B cell (primary cell): Measurements from ENCODE around the gene MAPT. TPM values are rescaled to one million over a fixed set of nuclear protein-coding genes. Genes with fewer than 3 reads are reported as not detected.

ENCODE experiments used
- ATAC-seq: fragments of 200-7000 bp; cut with Tn5 transposase; one replicate; pipeline ENCODE4 v1.10.0; 2021; ENCODE audit warnings: low read depth, mild to moderate bottlenecking, moderate number of reproducible peaks, moderate library complexity
- CTCF ChIA-PET: fragments of 350-600 bp; sonication (Branson Sonifier 250); formaldehyde crosslinking; loops from one replicate; lab custom pipeline; 2021; ENCODE audit warnings: antibody characterized with exemption, inconsistent platforms; lab: Charles Lee
- POLR2A ChIA-PET: fragments of 350-600 bp; sonication (Branson Sonifier 250); formaldehyde crosslinking; loops from one replicate; lab custom pipeline; 2021; ENCODE audit warnings: antibody characterized with exemption; lab: Charles Lee
- DNase-seq: peaks from one replicate; pipeline ENCODE4 v3.0.0; 2013
- H2AFZ ChIP-seq: 2 replicates; pipeline ENCODE4 v1.6.1; 2012; ENCODE audit warnings: mild to moderate bottlenecking, low read depth, low read length; ENCODE audit not compliant: insufficient read depth, poor library complexity, severe bottlenecking
- H3K27ac ChIP-seq, 2 donors: 1 replicate in 1 of 2; 2 replicates in 1 of 2; pipeline ENCODE4 v1.5.1; 2012 to 2013; ENCODE audit warnings: low read length in 2 of 2, mild to moderate bottlenecking in 2 of 2, moderate library complexity in 1 of 2
- H3K27me3 ChIP-seq, 4 experiments: fragments of 200-600 bp in 1 of 4; sonication (generic) in 1 of 4; replicated peaks in 1 of 4; 1 replicate in 2 of 4; 2 replicates in 2 of 4; pipeline versions ENCODE4 v1.6.1 to v1.7.0; 2013 to 2016; ENCODE audit warnings: low read length in 3 of 4, mild to moderate bottlenecking in 2 of 4, mixed read lengths in 1 of 4, moderate library complexity in 1 of 4; ENCODE audit not compliant: insufficient read depth in 4 of 4, control insufficient read depth in 3 of 4; ENCODE audit errors: control extremely low read depth in 1 of 4
- H3K36me3 ChIP-seq, 2 experiments: replicated peaks in 1 of 2; 1 replicate in 1 of 2; 2 replicates in 1 of 2; pipeline versions ENCODE4 v1.6.1 to v1.7.1; 2013; ENCODE audit warnings: low read length in 1 of 2; ENCODE audit not compliant: insufficient read depth in 2 of 2, control insufficient read depth in 1 of 2; ENCODE audit errors: control extremely low read depth in 1 of 2, extremely low read depth in 1 of 2
- H3K4me1 ChIP-seq, 2 donors: fragments of 200-600 bp in 1 of 2; sonication (generic) in 1 of 2; 1 replicate in 1 of 2; 2 replicates in 1 of 2; pipeline versions ENCODE4 v1.5.1 to v1.6.1; 2013 to 2017; ENCODE audit warnings: low read length in 2 of 2; ENCODE audit not compliant: control insufficient read depth in 2 of 2, insufficient read depth in 2 of 2
- H3K4me2 ChIP-seq: replicated peaks from 2 replicates; pipeline ENCODE3; 2012; ENCODE audit warnings: mild to moderate bottlenecking, low read depth, low read length; ENCODE audit not compliant: poor library complexity, severe bottlenecking
- H3K4me3 ChIP-seq, 5 experiments: fragments of 200-600 bp in 1 of 5; sonication (generic) in 1 of 5; 1 replicate in 3 of 5; 2 replicates in 2 of 5; pipeline versions ENCODE4 v1.5.1 to v1.7.0; 2011 to 2016; ENCODE audit warnings: low read length in 4 of 5, mild to moderate bottlenecking in 4 of 5, low read depth in 2 of 5, control low read depth in 1 of 5, moderate library complexity in 1 of 5; ENCODE audit not compliant: insufficient read depth in 1 of 5; ENCODE audit errors: control extremely low read depth in 1 of 5, extremely low read depth in 1 of 5
- H3K79me2 ChIP-seq: fragments of 200-600 bp; sonication (generic); one replicate; pipeline ENCODE4 v1.6.0; 2016; ENCODE audit warnings: low read length; ENCODE audit not compliant: control insufficient read depth, insufficient read depth
- H3K9ac ChIP-seq: fragments of 200-600 bp; sonication (generic); 2 replicates; pipeline ENCODE4 v1.6.1; 2017; ENCODE audit warnings: mild to moderate bottlenecking, low read length, moderate library complexity
- H3K9me3 ChIP-seq, 3 donors: one replicate each; pipeline versions ENCODE4 v1.6.1 to v1.7.1; 2013; ENCODE audit warnings: low read length in 2 of 3; ENCODE audit not compliant: control insufficient read depth in 2 of 3, insufficient read depth in 1 of 3; ENCODE audit errors: control extremely low read depth in 1 of 3
- H4K20me1 ChIP-seq: 2 replicates; pipeline ENCODE4 v1.6.0; 2012; ENCODE audit warnings: mild to moderate bottlenecking, low read length; ENCODE audit not compliant: insufficient read depth, control insufficient read depth, poor library complexity, severe bottlenecking
- H3K27ac Mint-ChIP-seq: one replicate; pipeline ENCODE4 v1.8.0; 2021; ENCODE audit warnings: mixed read lengths
- H3K27me3 Mint-ChIP-seq: one replicate; pipeline ENCODE4 v1.8.0; 2021; ENCODE audit warnings: mixed read lengths
- H3K4me1 Mint-ChIP-seq: one replicate; pipeline ENCODE4 v1.8.0; 2021; ENCODE audit warnings: mixed read lengths
- H3K4me3 Mint-ChIP-seq: one replicate; pipeline ENCODE4 v1.8.0; 2021; ENCODE audit warnings: mixed read lengths
- H3K9me3 Mint-ChIP-seq: one replicate; pipeline ENCODE4 v1.8.0; 2022; ENCODE audit warnings: mixed read lengths; ENCODE audit not compliant: insufficient read depth
- CTCF ChIP-seq: fragments of 200-600 bp; IDR thresholded peaks from one replicate; pipeline ENCODE4 v1.8.0; 2022; ENCODE audit warnings: antibody characterized with exemption, mild to moderate bottlenecking
- EZH2 ChIP-seq: IDR thresholded peaks from 2 replicates; pipeline ENCODE4 v1.6.1; 2012; ENCODE audit warnings: borderline replicate concordance, low read depth, mild to moderate bottlenecking, moderate library complexity, low read length; ENCODE audit not compliant: insufficient read depth, poor library complexity, severe bottlenecking
- WGBS: methylation state at CpG from one replicate; pipeline ENCODE4 v1.1.5; 2013; ENCODE audit warnings: missing lambda C conversion rate; ENCODE audit not compliant: insufficient coverage; 5-methylcytosine and 5-hydroxymethylcytosine counted together
- intact Hi-C: fragments of 100-400 bp; cut with micrococcal nuclease; formaldehyde crosslinking; loops from one replicate; pipeline ENCODE4 v1.10.0; 2022
- polyA plus RNA-seq: library from polyadenylated mRNA; depleted of rRNA; stranded (reverse); fragments of >200 nt; gene quantifications from 2 replicates; pipeline ENCODE4 v1.2.3, GENCODE V29; 2012
- total RNA-seq, 2 donors: library from RNA; stranded (reverse); fragments of 120-200 nt in 1 of 2; gene quantifications; 1 replicate in 1 of 2; 2 replicates in 1 of 2; pipeline versions ENCODE4 v1.2.3 to v1.2.4, GENCODE V29; 2013 to 2022

MAPT gene
- total and polyA plus RNA-seq, 2 donors (not counting 1 experiment from before 2014, with no cell fraction given), result 0.13 to 0.20 TPM

GRCh38 chr17:45951941-45952340 is 57.6 kb downstream of the MAPT start:
- Mint-ChIP-seq H3K4me1 (peaks cover 6% of the 10 kb centered on the region), H3K27ac (no peak overlapping the region), H3K27me3 (peaks cover 31% of the 10 kb centered on the region), H3K9me3 (no peaks in the 10 kb centered on the region), H3K4me3 (no peak overlapping the region)
- Histone ChIP-seq H3K9ac (no peak overlapping the region), H4K20me1 (no peaks in the 10 kb centered on the region), H3K4me1 (peaks cover 11 to 13% of the 10 kb centered on the region in 2 donors), H2AFZ (no peak overlapping the region), H3K27me3 (peaks cover 0 to 33% (median 18%) of the 10 kb centered on the region in 4 experiments), H3K79me2 (no peaks in the 10 kb centered on the region), H3K4me2 (no peak overlapping the region), H3K36me3 (no peaks in the 10 kb centered on the region), H3K4me3 (no peak overlapping the region), H3K27ac (no peak overlapping the region), H3K9me3 (no peaks in the 10 kb centered on the region)
- POLR2A ChIA-PET, result no interaction called here
- TF ChIP-seq EZH2 (no peak), CTCF (no peak)
- CTCF ChIA-PET, result interaction anchor here (0.5 kb wide), 1 partner anchor 1208 kb away, joined by 3 read pairs; no protein-coding TSS in a partner anchor
- intact Hi-C loops, result no loop called here
- ATAC-seq (no peak), DNase-seq (no peak)
- 85% methylated on average over 5 of the region's 6 CpGs for WGBS

DNA sequence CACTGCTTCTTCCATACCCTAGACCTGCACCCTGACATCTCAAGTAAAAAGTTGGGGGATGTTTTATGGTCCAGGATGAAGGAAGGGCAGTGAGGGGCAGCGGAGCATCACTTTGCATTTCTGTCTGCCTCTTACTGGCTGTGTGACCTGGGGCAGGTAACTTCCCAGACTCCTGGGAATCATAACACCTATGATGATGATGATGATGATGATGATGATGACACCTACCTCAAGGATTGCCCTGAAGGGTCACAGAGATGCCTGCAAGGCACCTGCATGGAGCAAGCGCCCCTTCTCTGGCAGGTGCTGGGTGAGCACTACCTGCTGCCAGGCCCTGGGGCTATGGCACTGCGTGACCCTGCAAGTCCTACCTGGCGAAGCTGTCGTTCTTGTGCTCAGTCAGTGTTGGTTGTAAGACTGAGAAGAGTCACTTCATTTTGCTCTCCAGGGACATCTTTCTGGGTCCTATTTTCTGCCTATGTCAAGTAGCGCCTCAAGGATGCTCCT is 58.5 kb downstream of the MAPT start:
- CTCF ChIA-PET, result no interaction called here
- Histone ChIP-seq H3K79me2 (no peaks in the 10 kb centered on the region), H3K27ac (no peak overlapping the region), H3K4me3 (no peak overlapping the region), H3K27me3 (peaks cover 0 to 33% (median 18%) of the 10 kb centered on the region in 4 experiments), H4K20me1 (no peaks in the 10 kb centered on the region), H2AFZ (no peak overlapping the region), H3K36me3 (no peaks in the 10 kb centered on the region), H3K9ac (no peak overlapping the region), H3K4me1 (peaks cover 11 to 13% of the 10 kb centered on the region in 2 donors), H3K4me2 (no peak overlapping the region), H3K9me3 (no peaks in the 10 kb centered on the region)
- no peak overlapping the region for H3K4me3 Mint-ChIP-seq
- no peaks in the 10 kb centered on the region for H3K9me3 Mint-ChIP-seq
- H3K4me1 Mint-ChIP-seq, result peaks cover 6% of the 10 kb centered on the region
- TF ChIP-seq CTCF (no peak), EZH2 (no peak)
- POLR2A ChIA-PET, result no interaction called here
- WGBS, result 84% methylated on average over 5 of the region's 6 CpGs
- ATAC-seq (no peak), DNase-seq (no peak)
- peaks cover 27% of the 10 kb centered on the region for H3K27me3 Mint-ChIP-seq
- no peak overlapping the region for H3K27ac Mint-ChIP-seq
- intact Hi-C loops, result no loop called here
